NCI-H748 (cell line): Measurements from ENCODE around the gene SLC38A6.
"Not testable (repeated sequence)": the region's sequence is repeated elsewhere in the genome, so short reads cannot be mapped to it uniquely, and the experiment has no call there.

ENCODE experiments used
- DNase-seq: peaks from one replicate; lab custom pipeline; 2025; ENCODE audit not compliant: unreplicated experiment; lab: John Stamatoyannopoulos, UW

The SLC38A6 gene

DNA sequence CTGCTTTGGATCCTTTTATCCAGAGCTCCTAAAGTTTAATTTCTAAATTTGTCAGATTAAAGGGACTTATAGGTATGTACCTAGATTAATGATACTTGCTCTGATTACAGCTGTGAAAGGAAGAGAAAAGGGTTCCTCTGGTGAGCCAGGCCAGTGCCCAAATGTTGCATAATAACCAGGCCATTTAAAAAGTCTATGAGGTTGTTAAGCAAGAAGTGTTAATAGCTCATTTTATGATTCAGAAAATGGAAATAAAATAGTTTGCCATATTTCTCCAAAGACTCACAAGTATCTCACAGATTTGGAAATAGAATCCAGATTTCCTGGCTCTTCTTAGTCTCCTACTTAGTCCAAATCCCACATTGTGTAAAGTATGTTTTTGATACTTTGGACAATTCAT lies 67.6 kb downstream of the SLC38A6 start:
- DNase-seq: no peak

DNA sequence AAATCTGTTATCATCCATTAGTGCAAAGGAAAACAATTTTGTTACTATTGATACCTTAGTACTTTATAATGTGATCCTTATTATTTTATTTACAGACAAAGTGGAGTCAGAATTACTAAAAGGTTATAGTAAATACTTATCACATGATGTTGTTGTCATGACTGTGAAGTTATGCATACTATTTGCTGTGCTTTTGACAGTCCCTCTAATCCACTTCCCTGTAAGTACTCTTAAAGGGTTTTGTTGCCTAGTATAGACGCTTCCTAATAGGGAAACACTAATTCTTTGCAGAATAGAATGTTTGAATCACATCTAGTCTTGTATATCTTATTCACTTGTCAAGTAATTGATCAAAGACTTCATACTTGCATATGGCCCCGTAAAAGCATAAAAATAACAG lies 69.4 kb downstream of the SLC38A6 start:
- DNase-seq: no peak

DNA sequence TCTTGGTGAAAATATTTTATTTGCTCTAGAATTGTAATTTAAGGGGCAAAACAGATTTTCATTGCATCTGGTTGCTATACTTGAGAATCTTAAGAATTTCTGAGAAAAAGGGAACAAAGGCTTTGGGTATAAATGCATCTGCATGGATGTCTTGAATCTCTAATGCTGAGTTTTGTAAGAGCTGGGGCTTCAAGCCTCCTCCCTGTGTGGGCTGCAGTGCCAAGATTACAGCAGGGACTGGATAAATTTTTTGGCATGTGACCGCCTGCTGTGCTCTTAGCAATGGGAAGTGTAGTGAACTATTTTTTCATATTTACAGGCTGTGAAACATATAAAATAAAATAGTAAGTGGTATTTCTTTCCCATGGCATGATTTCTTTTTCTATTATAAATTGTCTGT lies 70.0 kb downstream of the SLC38A6 start:
- no peak for DNase-seq

DNA sequence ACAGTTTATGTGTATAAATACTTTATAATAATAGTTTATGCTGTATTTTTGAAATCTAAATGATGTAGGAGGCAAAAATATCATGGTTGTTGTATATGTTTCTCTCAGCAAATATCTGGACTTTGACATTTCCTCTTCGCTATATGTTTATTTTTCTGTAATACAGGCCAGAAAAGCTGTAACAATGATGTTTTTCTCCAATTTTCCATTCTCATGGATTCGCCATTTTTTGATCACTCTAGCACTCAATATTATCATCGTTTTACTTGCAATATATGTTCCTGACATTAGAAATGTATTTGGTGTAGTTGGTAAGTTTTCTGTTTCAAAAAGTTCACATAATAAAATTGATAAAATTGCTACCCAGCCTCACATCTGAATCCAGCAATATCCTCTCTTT lies 70.6 kb downstream of the SLC38A6 start:
- DNase-seq: no peak

DNA sequence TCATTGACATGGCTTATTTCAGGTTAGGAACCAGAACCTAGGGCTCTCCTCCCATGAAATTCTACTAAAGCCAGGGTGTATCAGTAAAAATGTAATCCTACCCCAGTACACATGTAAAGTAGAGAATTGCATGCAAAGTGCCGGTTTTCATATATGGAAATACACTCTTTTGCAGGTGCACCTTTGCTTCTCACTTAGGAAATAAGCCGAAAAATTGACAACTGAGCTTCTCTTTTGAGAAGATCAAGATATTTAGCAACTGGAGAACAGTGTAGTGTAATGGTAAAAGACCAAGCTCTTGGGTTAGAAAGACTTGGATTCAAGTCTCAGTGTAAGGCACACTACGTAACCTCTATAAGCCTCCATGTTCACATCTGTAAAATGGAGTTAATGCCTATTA lies 82.4 kb downstream of the SLC38A6 start:
- no peak for DNase-seq

DNA sequence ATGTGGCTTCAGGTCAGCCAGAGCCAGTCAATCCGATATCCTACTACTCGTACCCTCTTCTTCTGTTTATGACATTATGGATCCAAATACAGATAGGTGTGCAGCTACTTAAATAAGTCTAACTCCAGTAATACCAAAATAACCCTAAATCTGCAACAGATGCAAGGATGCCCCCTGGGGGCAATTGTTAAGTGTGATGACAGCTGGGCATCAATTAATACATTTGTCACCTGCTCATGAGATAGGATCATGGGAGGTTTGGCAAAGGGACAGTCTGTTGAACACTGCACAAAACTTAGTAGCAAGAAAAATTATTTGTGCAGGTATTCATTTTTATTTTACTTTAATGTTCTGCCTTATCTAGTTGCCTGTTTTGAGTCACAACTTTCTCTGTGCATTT lies 83.2 kb downstream of the SLC38A6 start:
- DNase-seq: peak; percentile 89

DNA sequence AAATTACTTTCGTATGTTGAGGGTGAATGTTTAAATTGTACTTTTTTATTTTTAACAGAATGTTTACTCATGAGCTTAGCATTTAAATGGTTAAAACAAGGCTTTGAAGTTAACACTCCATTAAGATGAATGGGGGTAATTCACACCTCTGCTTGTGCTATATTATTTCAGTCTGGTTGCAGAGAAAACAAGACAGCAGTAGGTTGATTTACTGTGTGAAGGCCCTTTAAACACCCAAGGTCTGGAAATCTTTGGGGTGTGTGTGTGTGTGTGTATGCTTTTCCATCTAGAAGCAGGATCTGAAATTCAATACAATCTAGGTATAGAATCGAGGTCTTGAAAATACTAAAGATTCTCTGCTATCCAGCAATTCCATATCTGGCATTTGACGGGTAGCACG lies 83.8 kb downstream of the SLC38A6 start:
- DNase-seq: peak; percentile 69

DNA sequence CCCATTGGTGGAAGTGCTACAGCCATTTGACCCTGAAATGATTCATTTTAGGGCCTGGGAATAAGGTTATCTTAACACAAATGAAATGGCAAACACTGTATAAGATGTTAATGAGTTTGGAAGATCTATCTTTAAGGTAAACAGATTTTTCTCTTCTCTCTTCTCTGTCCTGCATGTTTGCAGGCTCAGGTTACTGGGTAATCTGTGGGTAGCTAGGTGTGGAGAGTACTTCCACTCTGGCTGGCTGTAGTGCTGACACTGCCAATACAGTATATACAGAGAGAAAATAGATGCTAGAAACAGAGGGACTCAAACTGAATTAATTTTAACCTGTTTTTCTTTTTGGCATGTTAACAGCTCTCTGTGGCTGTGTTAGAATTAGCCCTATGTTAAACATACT lies 84.6 kb downstream of the SLC38A6 start:
- peak; percentile 95 for DNase-seq

DNA sequence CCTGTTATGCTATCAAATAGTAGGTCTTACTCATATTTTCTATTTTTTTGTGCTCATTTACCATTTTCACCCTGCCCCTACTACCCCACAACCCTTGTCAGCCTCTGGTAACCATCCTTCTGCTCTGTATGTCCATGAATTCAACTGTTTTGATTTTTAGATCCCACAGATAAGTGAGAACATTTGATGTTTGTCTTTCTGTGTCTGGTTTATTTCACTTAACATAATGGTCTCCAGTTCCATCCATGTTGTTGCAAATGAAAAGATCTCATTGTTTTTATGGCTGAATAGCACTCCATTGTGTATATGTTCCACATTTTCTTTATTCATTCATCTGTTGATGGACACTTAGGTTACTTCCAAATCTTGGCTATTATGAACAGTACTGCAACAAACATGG lies 91.4 kb downstream of the SLC38A6 start:
- DNase-seq: not testable (repeated sequence)

DNA sequence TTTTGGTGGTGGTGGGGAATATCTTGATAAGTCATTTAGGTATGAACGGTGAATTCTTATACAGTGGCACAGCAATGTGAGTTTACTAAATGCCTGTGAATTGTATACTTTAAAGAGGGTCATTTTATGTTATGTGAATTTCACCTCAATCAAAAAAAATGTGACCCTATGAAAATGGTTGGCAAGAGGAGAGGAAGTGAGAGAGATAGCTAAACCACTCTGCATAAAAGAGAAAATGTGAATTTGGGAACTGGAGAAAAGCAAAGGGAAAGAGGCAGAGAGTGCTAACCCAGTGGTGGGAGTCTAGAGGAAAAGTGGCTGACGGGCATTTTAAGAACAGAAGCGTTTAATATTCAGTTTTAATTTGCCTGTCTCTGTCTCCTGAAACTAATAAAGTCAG lies 93.8 kb downstream of the SLC38A6 start:
- DNase-seq: no peak

DNA sequence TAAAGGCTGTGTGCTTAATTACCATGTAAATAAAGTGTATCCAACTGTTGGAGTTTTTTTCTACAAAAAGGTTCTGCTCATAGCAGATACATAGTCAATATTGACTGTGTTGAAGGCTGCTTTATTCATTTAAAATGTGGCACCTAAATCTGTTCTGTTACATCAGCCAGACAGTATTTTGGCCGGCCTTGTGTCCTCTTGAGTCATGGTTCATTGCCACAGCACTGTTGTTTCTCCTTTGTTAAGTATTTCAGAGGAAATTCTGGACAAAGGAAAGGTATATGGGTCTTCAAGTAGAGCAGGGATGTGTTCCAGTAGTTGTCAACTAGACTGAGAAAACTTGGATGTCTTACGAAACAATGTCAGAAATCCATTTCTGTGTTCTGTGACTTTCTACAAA lies 95.5 kb downstream of the SLC38A6 start:
- peak; percentile 80 for DNase-seq

DNA sequence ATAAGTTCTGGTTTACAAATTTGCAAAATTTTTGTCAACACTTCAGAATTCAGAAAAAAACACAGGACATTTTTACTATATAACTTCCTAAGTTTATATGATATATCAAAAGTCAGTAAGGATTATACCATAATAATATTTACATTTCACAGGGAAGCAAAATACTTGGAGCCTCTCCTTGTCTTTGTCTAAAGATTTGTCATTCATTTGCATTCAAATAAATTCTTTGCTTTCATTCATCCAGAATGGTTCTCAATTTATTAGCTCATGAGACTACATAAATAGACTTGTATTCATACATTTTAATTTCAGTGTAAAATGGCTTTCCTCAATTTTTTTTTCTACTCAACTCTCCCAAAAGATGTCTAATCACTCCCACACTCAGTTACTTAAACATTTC lies 96.4 kb downstream of the SLC38A6 start:
- DNase-seq: no peak

DNA sequence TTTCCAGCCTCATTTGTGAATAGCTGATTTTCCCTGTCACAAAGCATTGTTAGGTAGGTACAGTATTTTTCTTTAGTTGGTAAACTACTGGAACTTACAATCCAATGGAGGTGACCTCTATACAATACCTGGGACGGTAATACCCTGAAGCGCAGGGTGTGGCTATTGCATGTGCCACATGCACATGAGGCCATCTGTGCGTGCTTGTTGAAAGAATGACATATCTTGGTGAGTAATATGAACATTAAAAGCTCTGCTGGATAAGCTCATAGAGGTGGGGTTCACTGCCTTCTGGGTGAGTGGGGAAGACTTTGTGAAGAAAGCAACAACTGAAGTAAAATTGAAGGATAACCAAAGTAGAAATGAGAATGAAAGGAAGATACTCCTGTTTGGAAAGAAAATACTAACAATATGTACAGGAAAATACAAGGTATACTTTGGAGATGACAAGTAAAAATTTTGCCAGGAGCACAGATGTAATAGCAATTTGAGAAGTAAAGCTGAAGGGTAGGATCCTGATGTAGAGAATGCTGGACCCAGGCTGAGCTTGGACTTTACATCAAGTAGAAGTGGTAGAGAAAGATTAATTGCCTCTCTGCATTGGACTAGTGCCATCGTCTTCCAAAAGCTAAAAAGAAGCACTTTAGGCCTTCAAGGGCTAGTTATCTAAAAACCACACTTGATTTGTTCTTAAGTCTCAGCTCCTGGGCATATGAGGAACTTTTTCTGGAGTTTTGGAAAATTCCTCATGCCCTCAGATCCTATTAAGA lies 97.1 kb downstream of the SLC38A6 start:
- peak; percentile 26 for DNase-seq

DNA sequence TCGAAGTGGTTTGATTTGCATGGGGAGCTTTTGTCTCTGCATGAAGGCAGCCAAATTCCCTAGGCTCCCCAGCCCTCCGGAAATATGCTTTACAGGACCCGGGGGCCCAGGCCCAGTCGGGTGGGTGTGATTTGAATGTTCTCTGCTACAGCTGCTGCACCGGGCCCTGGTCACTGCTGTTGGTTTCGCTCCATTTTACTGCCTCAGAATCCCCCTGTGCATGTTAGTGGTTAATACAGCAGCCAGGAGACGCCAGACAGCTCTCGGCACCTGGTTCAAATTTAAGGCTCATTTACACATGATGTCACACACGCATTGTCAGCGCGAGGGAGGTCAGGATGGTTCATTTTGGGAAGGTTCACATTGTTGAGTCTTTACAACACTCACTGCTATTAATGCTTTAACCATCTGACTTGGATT lies 99.6 kb downstream of the SLC38A6 start:
- no peak for DNase-seq

DNA sequence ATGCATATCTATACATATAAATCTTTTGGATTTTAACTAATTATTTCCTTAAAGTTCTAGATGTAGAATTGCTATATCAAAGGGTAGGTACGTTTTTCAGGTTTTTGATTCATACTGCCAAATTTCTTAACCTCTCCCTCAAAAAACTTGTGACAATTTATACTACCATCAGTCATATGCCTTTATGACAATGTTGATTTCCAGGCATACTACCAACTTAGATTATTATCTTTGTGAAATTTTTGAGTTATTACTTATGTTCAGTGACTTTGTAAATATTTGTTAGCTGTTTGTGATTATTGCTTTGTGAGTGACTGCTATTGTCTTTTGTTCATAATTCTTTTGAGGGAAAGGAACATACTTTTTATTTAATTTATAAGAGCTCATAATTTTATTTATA lies 107.0 kb downstream of the SLC38A6 start:
- DNase-seq: no peak

DNA sequence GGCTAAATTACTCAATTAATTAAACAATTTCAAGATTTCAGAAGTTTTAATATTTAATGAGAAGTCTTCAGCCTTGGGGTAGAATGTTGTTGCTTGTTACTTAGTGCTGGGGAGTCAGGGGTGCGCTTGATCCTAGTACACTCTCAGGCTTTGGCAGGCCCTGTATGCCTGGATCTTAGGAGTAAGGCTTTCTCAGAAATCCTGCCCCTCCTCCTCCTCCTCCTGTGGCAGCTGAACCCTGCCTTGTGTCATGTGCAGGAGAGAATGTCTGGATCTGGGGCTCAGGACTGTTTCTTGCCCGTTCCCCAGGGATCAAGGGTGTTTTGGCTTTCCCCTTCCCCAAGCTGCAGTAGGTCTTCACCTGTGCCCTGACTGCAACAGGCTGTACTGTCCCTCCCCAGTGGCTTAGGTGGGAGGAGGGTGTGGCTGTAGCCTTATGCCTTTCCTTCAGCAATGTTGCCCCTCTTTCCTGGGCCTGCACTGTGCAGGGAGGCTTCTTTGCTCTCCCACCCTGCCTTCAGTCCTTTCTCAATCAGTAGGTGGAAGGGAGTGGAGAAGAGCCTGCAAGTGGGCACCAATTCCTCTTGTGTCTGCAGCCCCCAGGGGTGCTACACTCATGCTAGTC lies 108.2 kb downstream of the SLC38A6 start:
- DNase-seq: no peak

DNA sequence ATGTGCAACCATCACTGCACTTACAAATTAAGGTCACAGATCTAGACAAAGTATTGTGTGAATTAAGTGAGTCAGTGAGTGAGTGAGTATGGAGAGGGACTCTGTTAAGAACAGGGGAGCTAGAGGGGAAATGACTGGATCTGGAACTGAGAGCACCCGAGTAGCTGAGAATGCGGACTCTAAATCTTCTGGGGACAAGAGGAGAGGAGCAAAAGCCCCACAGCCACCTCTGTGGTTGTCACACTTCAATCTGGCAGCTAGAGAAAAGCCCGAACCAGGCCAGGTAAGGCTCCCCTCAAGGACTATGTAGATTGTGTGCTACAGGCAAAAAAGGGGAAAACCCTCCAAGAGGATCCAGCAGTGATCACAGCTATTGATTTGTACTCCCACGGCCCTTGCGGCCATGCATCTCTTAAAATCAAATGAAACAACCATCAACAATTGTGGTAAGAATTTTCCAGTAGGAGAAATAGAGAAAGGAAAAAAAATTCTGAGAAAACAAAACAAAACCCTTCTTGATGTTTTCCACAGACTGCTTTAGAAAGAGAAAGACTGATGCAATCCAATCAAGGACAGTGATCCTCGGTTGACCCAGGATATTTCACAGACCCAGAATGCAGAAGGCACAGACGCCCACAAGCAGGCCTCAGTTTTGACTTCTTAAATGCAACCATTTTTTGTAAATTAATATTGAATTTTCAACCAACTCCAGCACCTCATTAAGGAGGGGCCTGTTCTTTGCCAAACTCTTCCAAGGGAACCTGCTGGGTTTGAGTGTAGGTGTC lies 109.6 kb downstream of the SLC38A6 start:
- peak; percentile 32 for DNase-seq

DNA sequence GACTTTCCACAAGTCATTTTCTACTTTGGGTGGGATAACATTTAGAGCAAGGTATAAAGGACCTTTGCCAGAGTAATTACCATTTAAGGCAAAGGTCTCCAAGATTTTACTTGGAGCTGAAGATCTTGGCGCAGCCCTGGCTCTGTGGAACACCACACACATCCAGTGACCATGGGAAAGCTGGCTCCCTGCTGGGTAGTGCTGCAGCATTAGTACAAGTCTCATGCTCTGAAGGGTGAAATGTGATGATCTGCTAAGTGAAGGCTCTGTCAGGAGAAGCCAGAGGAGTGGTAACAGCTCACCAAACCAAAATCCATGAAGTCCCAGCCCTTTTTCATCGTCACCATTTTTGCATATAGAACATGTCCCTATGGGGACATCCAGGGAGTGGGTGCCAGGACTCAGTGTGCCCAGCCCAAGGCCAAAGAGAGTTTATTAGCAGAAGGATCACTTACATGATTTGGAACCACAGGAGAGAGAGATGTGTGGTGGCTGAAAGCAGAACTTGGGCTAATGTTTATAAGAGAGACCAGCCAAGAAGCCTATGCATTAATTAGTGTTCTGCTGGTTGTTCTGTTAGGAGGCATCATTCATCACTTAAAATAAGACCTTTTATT lies 110.7 kb downstream of the SLC38A6 start:
- DNase-seq: no peak

DNA sequence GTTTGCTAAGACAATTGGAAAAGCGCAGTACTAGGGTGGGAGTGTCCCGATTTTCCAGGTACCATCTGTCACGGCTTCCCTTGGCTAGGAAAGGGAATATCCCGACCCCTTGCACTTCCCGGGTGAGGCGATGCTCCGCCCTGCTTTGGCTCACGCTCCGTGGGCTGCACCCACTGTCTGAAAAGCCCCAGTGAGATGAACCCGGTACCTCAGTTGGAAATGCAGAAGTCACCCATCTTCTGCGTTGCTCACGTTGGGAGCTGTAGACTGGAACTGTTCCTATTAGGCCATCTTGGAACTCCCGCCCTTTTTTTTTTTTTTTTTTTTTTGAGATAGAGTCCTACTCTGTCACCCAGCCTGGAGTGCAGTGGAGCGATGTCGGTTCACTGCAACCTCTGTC lies 117.1 kb downstream of the SLC38A6 start:
- DNase-seq: not testable (repeated sequence)

DNA sequence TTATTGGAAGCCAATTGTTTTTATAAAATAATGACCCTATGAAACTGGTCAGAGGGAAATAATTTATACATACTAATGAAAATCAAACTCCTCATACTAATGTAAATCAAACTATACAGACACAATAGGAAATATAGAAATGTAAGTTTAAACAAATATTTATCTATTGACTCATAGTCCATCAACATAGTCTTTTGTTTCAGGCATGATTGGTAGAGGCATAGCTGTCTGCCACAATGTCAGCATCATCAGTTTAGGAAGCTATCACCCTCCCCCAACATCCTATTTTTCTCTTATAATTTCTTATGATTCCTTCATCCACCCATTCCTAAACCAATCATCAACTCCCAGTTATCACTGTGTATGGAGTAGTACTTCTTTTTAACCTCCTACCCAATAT lies 117.7 kb downstream of the SLC38A6 start:
- DNase-seq: no peak

DNA sequence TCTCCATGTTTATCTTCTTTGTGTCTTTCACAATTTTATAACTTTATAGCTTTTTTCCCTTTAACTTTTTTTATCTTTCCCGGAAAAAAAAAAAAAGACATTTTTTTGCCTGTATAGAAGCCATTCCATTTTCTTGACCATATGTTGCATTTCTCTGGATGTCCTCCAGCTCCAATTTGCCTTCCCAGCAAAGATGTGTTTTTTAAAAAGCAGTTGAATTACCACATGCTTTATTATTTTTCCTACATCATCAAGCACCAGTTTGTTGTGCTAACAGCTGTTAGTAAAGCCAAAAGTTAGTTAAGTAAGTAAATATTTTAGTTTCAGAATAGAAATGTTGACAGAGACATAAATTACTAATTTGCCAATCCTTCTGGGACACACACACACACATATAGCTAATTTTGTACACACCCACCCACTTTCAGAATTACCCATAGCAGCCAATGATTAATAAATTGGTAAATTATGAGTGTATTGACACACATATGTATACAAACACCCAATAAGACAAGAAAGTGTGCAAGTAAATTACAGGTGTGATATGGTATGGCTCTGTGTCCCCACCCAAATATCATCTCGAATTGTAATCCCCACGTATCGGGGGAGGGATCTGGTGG lies 118.3 kb downstream of the SLC38A6 start:
- DNase-seq: no peak
